H9 (cell line): ENCODE results near the gene ZC3H6. TPM values are rescaled to one million over a fixed set of nuclear protein-coding genes. Genes with fewer than 3 reads are reported as not detected.

Source experiments
- DNase-seq: peaks from one replicate; pipeline ENCODE4 v3.0.0-alpha.2; 2017
- H2AFZ ChIP-seq: one replicate; pipeline ENCODE4 v1.6.1; 2013; ENCODE audit warnings: mild to moderate bottlenecking, low read length, control low read depth, moderate library complexity
- H2AK5ac ChIP-seq: 2 replicates; pipeline ENCODE4 v1.6.1; 2013; ENCODE audit warnings: low read length, control low read depth, mixed read lengths; ENCODE audit not compliant: insufficient read length
- H2BK120ac ChIP-seq: one replicate; pipeline ENCODE4 v1.6.1; 2013; ENCODE audit warnings: low read depth, mild to moderate bottlenecking, low read length, control low read depth, inconsistent platforms; ENCODE audit not compliant: poor library complexity, severe bottlenecking
- H2BK12ac ChIP-seq: 2 replicates; pipeline ENCODE4 v1.6.1; 2013; ENCODE audit warnings: low read length, control low read depth, mixed read lengths, low read depth; ENCODE audit not compliant: insufficient read length
- H2BK15ac ChIP-seq: 2 replicates; pipeline ENCODE4 v1.6.1; 2013; ENCODE audit warnings: low read depth, low read length, control low read depth
- H2BK20ac ChIP-seq: one replicate; pipeline ENCODE4 v1.6.1; 2013; ENCODE audit warnings: low read depth, mild to moderate bottlenecking, low read length, control low read depth, inconsistent platforms; ENCODE audit not compliant: poor library complexity, severe bottlenecking
- H2BK5ac ChIP-seq: 2 replicates; pipeline ENCODE4 v1.6.1; 2013; ENCODE audit warnings: low read length, control low read depth, mixed read lengths; ENCODE audit not compliant: insufficient read length
- H3K14ac ChIP-seq: 2 replicates; pipeline ENCODE4 v1.6.1; 2013; ENCODE audit warnings: low read length, control low read depth; ENCODE audit not compliant: insufficient read depth
- H3K18ac ChIP-seq: 2 replicates; pipeline ENCODE4 v1.6.1; 2013; ENCODE audit warnings: low read depth, mild to moderate bottlenecking, mixed read lengths, low read length, control low read depth; ENCODE audit not compliant: insufficient read length
- H3K23ac ChIP-seq: 2 replicates; pipeline ENCODE4 v1.6.1; 2013; ENCODE audit warnings: low read length, control low read depth, mixed read lengths, low read depth; ENCODE audit not compliant: insufficient read length
- H3K23me2 ChIP-seq: 2 replicates; pipeline ENCODE4 v1.6.1; 2013; ENCODE audit warnings: low read depth, mild to moderate bottlenecking, mixed read lengths, low read length, control low read depth; ENCODE audit not compliant: insufficient read length, poor library complexity, severe bottlenecking
- H3K27ac ChIP-seq: 2 replicates; pipeline ENCODE4 v1.5.1; 2013; ENCODE audit warnings: low read length, control low read depth, mixed read lengths, low read depth; ENCODE audit not compliant: insufficient read length
- H3K27me3 ChIP-seq: 2 replicates; pipeline ENCODE4 v1.6.1; 2013; ENCODE audit warnings: low read length, control low read depth, inconsistent platforms; ENCODE audit not compliant: insufficient read depth
- H3K4ac ChIP-seq: 2 replicates; pipeline ENCODE4 v1.6.1; 2013; ENCODE audit warnings: low read depth, mild to moderate bottlenecking, control low read depth, inconsistent platforms, low read length, moderate library complexity
- H3K4me1 ChIP-seq: 2 replicates; pipeline ENCODE4 v1.6.1; 2013; ENCODE audit warnings: low read length, control low read depth, inconsistent platforms; ENCODE audit not compliant: insufficient read depth
- H3K4me2 ChIP-seq: 2 replicates; pipeline ENCODE4 v1.6.1; 2013; ENCODE audit warnings: low read length, control low read depth, mixed read lengths; ENCODE audit not compliant: insufficient read length, insufficient read depth
- H3K56ac ChIP-seq: 2 replicates; pipeline ENCODE4 v1.6.1; 2013; ENCODE audit warnings: low read depth, mild to moderate bottlenecking, mixed read lengths, low read length, control low read depth; ENCODE audit not compliant: insufficient read length
- H3K79me1 ChIP-seq: 2 replicates; pipeline ENCODE4 v1.6.1; 2013; ENCODE audit warnings: low read depth, mild to moderate bottlenecking, moderate library complexity, low read length, control low read depth, inconsistent platforms; ENCODE audit not compliant: insufficient read depth, poor library complexity, severe bottlenecking
- H3K79me2 ChIP-seq: 2 replicates; pipeline ENCODE4 v1.6.1; 2013; ENCODE audit warnings: low read length, control low read depth, inconsistent platforms; ENCODE audit not compliant: insufficient read depth
- H3K9ac ChIP-seq: 2 replicates; pipeline ENCODE4 v1.6.1; 2013; ENCODE audit warnings: low read length, control low read depth, mixed read lengths; ENCODE audit not compliant: insufficient read length; ENCODE audit errors: extremely low read depth
- H3K9me3 ChIP-seq: one replicate; pipeline ENCODE4 v1.6.1; 2013; ENCODE audit warnings: low read depth, low read length, inconsistent platforms; ENCODE audit not compliant: control insufficient read depth
- H3T11ph ChIP-seq: one replicate; pipeline ENCODE4 v1.6.1; 2013; ENCODE audit warnings: mild to moderate bottlenecking, low read length, control low read depth, inconsistent platforms
- H4K20me1 ChIP-seq: one replicate; pipeline ENCODE4 v1.6.1; 2013; ENCODE audit not compliant: control insufficient read depth, insufficient read length, insufficient read depth
- H4K5ac ChIP-seq: 2 replicates; pipeline ENCODE4 v1.6.1; 2013; ENCODE audit warnings: low read depth, mild to moderate bottlenecking, mixed read lengths, low read length, control low read depth; ENCODE audit not compliant: insufficient read length
- H4K8ac ChIP-seq: replicated peaks from 2 replicates; pipeline ENCODE4 v1.6.1; 2013; ENCODE audit warnings: low read length, control low read depth, mixed read lengths, low read depth; ENCODE audit not compliant: insufficient read length
- H4K91ac ChIP-seq: 2 replicates; pipeline ENCODE4 v1.6.1; 2013; ENCODE audit warnings: low read depth, mild to moderate bottlenecking, moderate library complexity, mixed read lengths, low read length, control low read depth; ENCODE audit not compliant: insufficient read length
- H3K27ac Mint-ChIP-seq, 3 experiments: 2 replicates in 2 of 3; 3 replicates in 1 of 3; pipeline ENCODE4 v1.8.0; 2020 to 2021; ENCODE audit warnings: mixed read lengths in 3 of 3, mild to moderate bottlenecking in 1 of 3, moderate library complexity in 1 of 3
- H3K27me3 Mint-ChIP-seq: 2 replicates; pipeline ENCODE4 v1.8.0; 2021; ENCODE audit warnings: low read depth, mild to moderate bottlenecking, moderate library complexity, mixed read lengths
- H3K36me3 Mint-ChIP-seq, 3 experiments: 2 replicates in 2 of 3; 3 replicates in 1 of 3; pipeline ENCODE4 v1.8.0; 2020 to 2021; ENCODE audit warnings: low read depth in 3 of 3, mixed read lengths in 3 of 3; ENCODE audit not compliant: insufficient read depth in 1 of 3
- H3K4me1 Mint-ChIP-seq, 2 experiments: 2 replicates each; pipeline ENCODE4 v1.8.0; 2020; ENCODE audit warnings: mixed read lengths in 2 of 2
- H3K4me3 Mint-ChIP-seq, 2 experiments: 2 replicates in 1 of 2; 3 replicates in 1 of 2; pipeline ENCODE4 v1.8.0; 2020 to 2021; ENCODE audit warnings: mild to moderate bottlenecking in 2 of 2, mixed read lengths in 2 of 2, moderate library complexity in 1 of 2
- H3K9me3 Mint-ChIP-seq, 2 experiments: 2 replicates in 1 of 2; 3 replicates in 1 of 2; pipeline ENCODE4 v1.8.0; 2020; ENCODE audit warnings: mild to moderate bottlenecking in 2 of 2, mixed read lengths in 2 of 2, moderate library complexity in 1 of 2
- CTCF ChIP-seq: fragments of 200-600 bp; sonication (generic); conservative IDR thresholded peaks from 3 replicates; pipeline ENCODE4 v1.8.0; 2021; ENCODE audit warnings: antibody characterized with exemption, mild to moderate bottlenecking
- WGBS: extraction: QIAGEN DNeasy Blood & Tissue Kit; methylation state at CpG from one replicate; pipeline ENCODE4 v1.1.7; 2013; ENCODE audit warnings: missing lambda C conversion rate, low lambda C conversion rate, mixed read lengths; ENCODE audit not compliant: insufficient read length; ENCODE audit errors: extremely low coverage; 5-methylcytosine and 5-hydroxymethylcytosine counted together
- total RNA-seq: library from RNA; stranded (reverse); gene quantifications from 2 replicates; pipeline ENCODE4 v1.2.1, GENCODE V29; 2021

ZC3H6 gene
- total RNA-seq, 1 experiment from 2014 or later, result 3.5 TPM

- Histone ChIP-seq H3K79me1 (no peaks in the 10 kb centered on the region), H3K23me2 (peaks cover 3% of the 10 kb centered on the region), H4K91ac (no peak overlapping the region), H4K20me1 (no peaks in the 10 kb centered on the region), H2AK5ac (no peak overlapping the region), H2BK120ac (no peak overlapping the region), H3K4me2 (no peak overlapping the region), H4K8ac (no peak overlapping the region), H2BK15ac (no peak overlapping the region), H3K4me1 (peaks cover 4% of the 10 kb centered on the region; the same call in 1 of the 2 replicates), H3K27ac (no peak overlapping the region), H2BK5ac (no peak overlapping the region), H2BK12ac (no peak overlapping the region), H3K4ac (no peak overlapping the region), H3K79me2 (no peaks in the 10 kb centered on the region), H4K5ac (no peak overlapping the region), H2AFZ (no peak overlapping the region), H3K9ac (no peak overlapping the region), H2BK20ac (no peak overlapping the region), H3K9me3 (no peaks in the 10 kb centered on the region), H3K14ac (no peak overlapping the region), H3K23ac (no peak overlapping the region), H3K18ac (no peak overlapping the region), H3K27me3 (no peaks in the 10 kb centered on the region), H3T11ph (no peak overlapping the region), H3K56ac (no peak overlapping the region)
- no peaks in the 10 kb centered on the region for H3K9me3 Mint-ChIP-seq
- peaks cover 14 to 19% of the 10 kb centered on the region in 2 experiments for H3K4me1 Mint-ChIP-seq
- no peaks in the 10 kb centered on the region for H3K36me3 Mint-ChIP-seq
- H3K4me3 Mint-ChIP-seq, result peak overlapping the region in 1 of 2 experiments; percentile 80; a peak in 1 of 5 replicates
- peaks cover 3% of the 10 kb centered on the region; the same call in 1 of the 2 replicates for H3K27me3 Mint-ChIP-seq
- no peak for DNase-seq
- WGBS, result no CpG with 5 or more reads among the region's 2 CpGs
- no peak overlapping the region for H3K27ac Mint-ChIP-seq
- TF ChIP-seq CTCF, result no peak
Observed at GRCh38 chr2:112255875-112256274, 19.5 kb upstream of the ZC3H6 start.
